Vagina (tissue), 2 donors: Measurements from ENCODE around the gene CYP17A1. TPM values are rescaled to one million over a fixed set of nuclear protein-coding genes. Genes with fewer than 3 reads are reported as not detected.

ENCODE experiments used
- DNase-seq, 2 donors: peaks; one replicate each; pipeline ENCODE4 v3.0.0-alpha.2; 2017; ENCODE audit errors: extremely low spot score in 2 of 2
- H3K27ac ChIP-seq: fragments of 200-600 bp; sonication (generic); one replicate; pipeline ENCODE4 v1.5.1; 2019
- H3K27me3 ChIP-seq: fragments of 200-600 bp; sonication (generic); one replicate; pipeline ENCODE4 v1.5.1; 2019
- H3K36me3 ChIP-seq, 2 donors: fragments of 200-600 bp; sonication (generic); one replicate each; pipeline ENCODE4 v1.5.1; 2017 to 2019
- H3K4me1 ChIP-seq: fragments of 200-600 bp; sonication (generic); one replicate; pipeline ENCODE4 v1.5.1; 2019
- H3K4me3 ChIP-seq, 2 donors: fragments of 200-600 bp; sonication (generic); 1 replicate in 1 of 2; 2 replicates in 1 of 2; pipeline ENCODE4 v1.5.1; 2016 to 2019
- H3K9me3 ChIP-seq: fragments of 200-600 bp; sonication (generic); one replicate; pipeline ENCODE4 v1.5.1; 2019
- POLR2A ChIP-seq, 2 donors: fragments of 450-650 bp; IDR thresholded peaks; one replicate each; pipeline ENCODE4 v1.6.1; 2017; ENCODE audit warnings: antibody characterized with exemption in 2 of 2, mild to moderate bottlenecking in 2 of 2, moderate library complexity in 2 of 2
- POLR2AphosphoS5 ChIP-seq, 2 donors: sonication (generic); formaldehyde crosslinking; IDR thresholded peaks; one replicate each; pipeline ENCODE4 v1.9.0; 2017; ENCODE audit warnings: antibody characterized with exemption in 2 of 2, mild to moderate bottlenecking in 2 of 2, low read depth in 1 of 2; ENCODE audit not compliant: insufficient read depth in 1 of 2
- intact Hi-C: fragments of 100-400 bp; cut with DNase I; formaldehyde crosslinking; loops from one replicate; pipeline ENCODE4 v1.15.1; 2023
- total RNA-seq: library from RNA; depleted of rRNA; stranded (reverse); fragments of >200 nt; gene quantifications from one replicate; pipeline ENCODE4 v1.2.3, GENCODE V29; 2016
- TF ChIP-seq, protein P1 (sequence below), 3 experiments: fragments of 450-650 bp in 2 of 3; fragments of 200-600 bp in 1 of 3; sonication (generic) in 1 of 3; IDR thresholded peaks; one replicate each; pipeline ENCODE4 v1.5.1; 2017 to 2019; ENCODE audit warnings: antibody characterized with exemption in 3 of 3, mild to moderate bottlenecking in 2 of 3, moderate library complexity in 2 of 3

Gene CYP17A1, protein sequence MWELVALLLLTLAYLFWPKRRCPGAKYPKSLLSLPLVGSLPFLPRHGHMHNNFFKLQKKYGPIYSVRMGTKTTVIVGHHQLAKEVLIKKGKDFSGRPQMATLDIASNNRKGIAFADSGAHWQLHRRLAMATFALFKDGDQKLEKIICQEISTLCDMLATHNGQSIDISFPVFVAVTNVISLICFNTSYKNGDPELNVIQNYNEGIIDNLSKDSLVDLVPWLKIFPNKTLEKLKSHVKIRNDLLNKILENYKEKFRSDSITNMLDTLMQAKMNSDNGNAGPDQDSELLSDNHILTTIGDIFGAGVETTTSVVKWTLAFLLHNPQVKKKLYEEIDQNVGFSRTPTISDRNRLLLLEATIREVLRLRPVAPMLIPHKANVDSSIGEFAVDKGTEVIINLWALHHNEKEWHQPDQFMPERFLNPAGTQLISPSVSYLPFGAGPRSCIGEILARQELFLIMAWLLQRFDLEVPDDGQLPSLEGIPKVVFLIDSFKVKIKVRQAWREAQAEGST
- 43.2 TPM for total RNA-seq

DNA sequence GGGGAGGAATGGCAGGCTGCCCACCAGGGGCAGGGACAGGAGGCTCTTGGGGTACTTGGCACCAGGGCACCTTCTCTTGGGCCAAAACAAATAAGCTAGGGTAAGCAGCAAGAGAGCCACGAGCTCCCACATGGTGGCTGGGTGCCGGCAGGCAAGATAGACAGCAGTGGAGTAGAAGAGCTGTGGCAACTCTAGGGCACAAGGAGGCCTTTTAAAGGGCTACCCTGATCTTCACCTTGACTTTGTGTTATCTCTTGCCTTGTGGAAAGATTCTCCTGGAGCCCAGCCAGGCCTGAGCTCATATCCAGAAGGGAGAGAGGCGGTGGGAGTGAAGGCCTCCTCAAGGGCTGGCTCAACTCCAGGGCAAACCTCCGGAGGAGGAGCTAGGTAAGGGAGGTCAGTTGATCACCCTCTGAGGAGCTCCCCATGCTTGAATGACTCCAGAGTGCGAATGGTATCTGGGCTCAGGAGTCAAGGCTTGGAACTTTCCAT lies at the start of gene CYP17A1:
Gene CYP17A1, minus strand, starts transcription at position 184 of the 492 bp plus-strand sequence. Its CDS starts 52 bp downstream, at position 132.
- H3K27me3 ChIP-seq, result no peaks in the 10 kb centered on the region
- no peaks in the 10 kb centered on the region for H3K4me1 ChIP-seq
- DNase-seq, result no peak
- H3K4me3 ChIP-seq, result no peak within 1 kb of the TSS
- TF ChIP-seq POLR2A (IDR thresholded peaks at IDR 0.05) (no peak), POLR2AphosphoS5 (IDR thresholded peaks at IDR 0.05; ENCODE audit: insufficient read depth in 1 of 2, low read depth in 1 of 2) (no peak)
- TF ChIP-seq, protein P1, sequence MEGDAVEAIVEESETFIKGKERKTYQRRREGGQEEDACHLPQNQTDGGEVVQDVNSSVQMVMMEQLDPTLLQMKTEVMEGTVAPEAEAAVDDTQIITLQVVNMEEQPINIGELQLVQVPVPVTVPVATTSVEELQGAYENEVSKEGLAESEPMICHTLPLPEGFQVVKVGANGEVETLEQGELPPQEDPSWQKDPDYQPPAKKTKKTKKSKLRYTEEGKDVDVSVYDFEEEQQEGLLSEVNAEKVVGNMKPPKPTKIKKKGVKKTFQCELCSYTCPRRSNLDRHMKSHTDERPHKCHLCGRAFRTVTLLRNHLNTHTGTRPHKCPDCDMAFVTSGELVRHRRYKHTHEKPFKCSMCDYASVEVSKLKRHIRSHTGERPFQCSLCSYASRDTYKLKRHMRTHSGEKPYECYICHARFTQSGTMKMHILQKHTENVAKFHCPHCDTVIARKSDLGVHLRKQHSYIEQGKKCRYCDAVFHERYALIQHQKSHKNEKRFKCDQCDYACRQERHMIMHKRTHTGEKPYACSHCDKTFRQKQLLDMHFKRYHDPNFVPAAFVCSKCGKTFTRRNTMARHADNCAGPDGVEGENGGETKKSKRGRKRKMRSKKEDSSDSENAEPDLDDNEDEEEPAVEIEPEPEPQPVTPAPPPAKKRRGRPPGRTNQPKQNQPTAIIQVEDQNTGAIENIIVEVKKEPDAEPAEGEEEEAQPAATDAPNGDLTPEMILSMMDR (IDR thresholded peaks at IDR 0.05), result no peak
- H3K27ac ChIP-seq, result no peak within 1 kb of the TSS
- no peaks in the 10 kb centered on the region for H3K9me3 ChIP-seq
- intact Hi-C loops, result loop anchor here (5.0 to 10.0 kb wide), 2 partner anchors 65 to 408 kb away; partner anchors contain the start of gene RPEL1
- H3K36me3 ChIP-seq, result no peaks in the 10 kb centered on the region

DNA sequence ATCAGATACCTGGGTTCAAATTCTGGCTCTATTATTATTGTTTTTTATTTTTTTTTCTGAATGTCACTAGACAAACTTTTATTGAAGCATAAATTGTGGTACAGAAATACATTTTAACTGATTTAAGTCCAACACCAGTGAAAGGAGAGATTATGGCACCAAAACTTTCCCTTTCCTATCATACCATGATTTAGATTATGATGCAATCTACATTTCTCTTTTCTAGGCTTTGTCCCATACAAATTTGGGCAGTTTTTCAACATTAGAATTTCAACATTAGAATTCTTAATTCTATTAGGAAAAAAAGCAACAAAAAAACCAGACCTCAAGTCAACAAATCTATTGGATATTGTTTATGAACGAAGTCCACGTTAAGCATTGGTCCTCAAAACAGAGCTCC lies 43.0 kb upstream of the CYP17A1 start:
- Histone ChIP-seq H3K9me3 (no peaks in the 10 kb centered on the region), H3K36me3 (peaks cover 0 to 6% of the 10 kb centered on the region in 2 donors), H3K4me1 (no peaks in the 10 kb centered on the region), H3K27me3 (no peaks in the 10 kb centered on the region), H3K4me3 (no peak overlapping the region), H3K27ac (no peak overlapping the region)
- DNase-seq, result no peak
- intact Hi-C loops, result no loop called here
- TF ChIP-seq POLR2AphosphoS5 (IDR thresholded peaks at IDR 0.05; ENCODE audit: insufficient read depth in 1 of 2, low read depth in 1 of 2) (no peak), POLR2A (IDR thresholded peaks at IDR 0.05) (no peak)
- TF ChIP-seq, protein P1 (IDR thresholded peaks at IDR 0.05), result no peak

DNA sequence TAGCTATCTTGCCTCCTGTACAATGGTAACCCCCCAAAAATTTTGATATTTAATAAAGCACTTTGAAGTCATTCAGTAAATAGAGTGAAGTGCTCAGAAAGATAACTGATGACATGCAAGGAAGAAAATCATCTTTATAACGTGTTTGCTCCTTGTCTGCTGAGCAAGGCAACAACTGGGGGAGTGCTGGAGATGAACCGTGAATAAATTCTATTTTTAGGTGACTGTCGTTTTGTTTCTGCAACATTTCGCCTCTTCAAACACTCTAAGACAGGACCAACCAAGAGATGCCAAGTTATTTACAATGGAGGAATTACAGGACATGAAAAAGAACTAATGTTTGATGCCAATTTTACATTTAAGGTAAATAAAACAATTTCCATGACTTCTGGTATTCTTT lies 41.4 kb upstream of the CYP17A1 start:
- Histone ChIP-seq H3K27me3 (no peaks in the 10 kb centered on the region), H3K9me3 (no peaks in the 10 kb centered on the region), H3K4me3 (no peak overlapping the region), H3K4me1 (no peaks in the 10 kb centered on the region), H3K36me3 (peaks cover 0 to 6% of the 10 kb centered on the region in 2 donors), H3K27ac (no peak overlapping the region)
- no peak for DNase-seq
- TF ChIP-seq POLR2AphosphoS5 (IDR thresholded peaks at IDR 0.05; ENCODE audit: insufficient read depth in 1 of 2, low read depth in 1 of 2), result no peak
- TF ChIP-seq, protein P1 (IDR thresholded peaks at IDR 0.05), result no peak
- no peak for TF ChIP-seq POLR2A (IDR thresholded peaks at IDR 0.05)
- intact Hi-C loops, result no loop called here

DNA sequence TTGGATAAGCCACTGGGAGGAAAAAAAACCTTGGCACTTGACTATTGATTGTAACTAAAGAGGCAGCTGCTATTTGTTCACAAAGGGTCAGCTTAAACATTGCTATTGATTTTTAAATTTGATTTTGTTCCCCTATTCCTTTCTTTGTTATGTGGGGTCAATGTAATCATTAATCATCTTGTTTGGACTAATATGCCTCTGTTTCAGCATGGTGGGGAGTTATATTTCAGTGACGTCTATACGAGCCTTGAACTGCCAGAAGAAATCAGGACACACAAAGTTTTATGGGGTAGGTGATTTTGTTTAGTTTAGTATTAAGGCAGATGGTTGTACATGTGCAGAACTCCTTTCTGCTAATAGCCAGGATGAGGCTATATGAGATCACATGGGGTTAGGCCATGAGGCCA lies 39.5 kb upstream of the CYP17A1 start:
- H3K4me3 ChIP-seq, result no peak overlapping the region
- no peaks in the 10 kb centered on the region for H3K4me1 ChIP-seq
- no peaks in the 10 kb centered on the region for H3K9me3 ChIP-seq
- H3K36me3 ChIP-seq, result peaks cover 0 to 6% of the 10 kb centered on the region in 2 donors
- TF ChIP-seq, protein P1 (IDR thresholded peaks at IDR 0.05), result no peak
- H3K27ac ChIP-seq, result no peak overlapping the region
- DNase-seq, result no peak
- intact Hi-C loops, result no loop called here
- H3K27me3 ChIP-seq, result no peaks in the 10 kb centered on the region

DNA sequence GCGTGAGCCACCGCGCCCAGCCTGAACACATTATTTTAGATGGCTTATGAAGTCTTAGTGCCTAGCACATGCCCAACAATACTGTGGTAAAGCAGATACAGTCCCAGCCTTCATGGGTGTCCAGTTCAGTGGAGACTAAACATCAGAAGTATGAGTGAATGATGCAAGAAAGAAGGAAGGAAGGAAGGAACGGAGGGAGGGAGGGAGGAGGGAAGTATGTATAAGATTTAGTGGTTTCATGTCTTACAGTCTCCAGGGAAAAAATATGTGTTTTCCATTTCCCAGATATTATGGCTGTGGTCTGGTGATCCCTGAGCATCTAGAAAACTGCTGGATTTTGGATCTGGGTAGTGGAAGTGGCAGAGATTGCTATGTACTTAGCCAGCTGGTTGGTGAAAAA lies 35.0 kb upstream of the CYP17A1 start:
- intact Hi-C loops, result no loop called here
- DNase-seq, result no peak

More for the DNA sequence above, 35.0 kb upstream of the CYP17A1 start:
- H3K4me3 ChIP-seq, result no peak overlapping the region
- no peaks in the 10 kb centered on the region for H3K9me3 ChIP-seq
- H3K27ac ChIP-seq, result no peak overlapping the region
- TF ChIP-seq, protein P1 (IDR thresholded peaks at IDR 0.05), result no peak
- TF ChIP-seq POLR2AphosphoS5 (IDR thresholded peaks at IDR 0.05; ENCODE audit: insufficient read depth in 1 of 2, low read depth in 1 of 2), result no peak
- TF ChIP-seq POLR2A (IDR thresholded peaks at IDR 0.05), result no peak
- no peaks in the 10 kb centered on the region for H3K27me3 ChIP-seq
- peaks cover 11% of the 10 kb centered on the region for H3K4me1 ChIP-seq
- no peaks in the 10 kb centered on the region for H3K36me3 ChIP-seq
